Adipocyte (in vitro differentiated cells): ENCODE results near the gene CAMTA1.

ENCODE experiments used
- DNase-seq: peaks from one replicate; pipeline ENCODE4 v3.0.0-alpha.2; 2015; ENCODE audit warnings: low read depth
- H3K27me3 ChIP-seq: replicated peaks from 2 replicates; pipeline ENCODE4 v1.7.0; 2013; ENCODE audit warnings: mild to moderate bottlenecking, low read length, moderate library complexity; ENCODE audit not compliant: control insufficient read depth, insufficient read depth
- H3K36me3 ChIP-seq: 2 replicates; pipeline ENCODE4 v1.7.0; 2013; ENCODE audit warnings: low read length, mild to moderate bottlenecking, moderate library complexity; ENCODE audit not compliant: control insufficient read depth, insufficient read depth, severe bottlenecking
- H3K4me1 ChIP-seq: 2 replicates; pipeline ENCODE4 v1.7.0; 2013; ENCODE audit warnings: mild to moderate bottlenecking, low read length, moderate library complexity; ENCODE audit not compliant: control insufficient read depth, insufficient read depth
- H3K4me3 ChIP-seq: 2 replicates; pipeline ENCODE4 v1.7.0; 2013; ENCODE audit warnings: mild to moderate bottlenecking, low read length, moderate library complexity
- H3K9ac ChIP-seq: 2 replicates; pipeline ENCODE4 v1.7.0; 2013; ENCODE audit warnings: mild to moderate bottlenecking, low read length, moderate library complexity
- H3K9me3 ChIP-seq: 2 replicates; pipeline ENCODE4 v1.7.0; 2013; ENCODE audit warnings: mild to moderate bottlenecking, low read length, moderate library complexity; ENCODE audit not compliant: control insufficient read depth

CAMTA1 gene

GRCh38 chr1:6988796-6989195, 203.5 kb downstream of the CAMTA1 start:
- Histone ChIP-seq H3K9ac (no peak overlapping the region), H3K9me3 (peaks cover 27% of the 10 kb centered on the region), H3K36me3 (no peaks in the 10 kb centered on the region), H3K27me3 (peaks cover 35% of the 10 kb centered on the region), H3K4me3 (no peak overlapping the region), H3K4me1 (no peaks in the 10 kb centered on the region)
- DNase-seq: no peak

GRCh38 chr1:6989212-6990159, 204.2 kb downstream of the CAMTA1 start:
- H3K27me3 ChIP-seq: peaks cover 35% of the 10 kb centered on the region
- H3K4me1 ChIP-seq: no peaks in the 10 kb centered on the region
- H3K9ac ChIP-seq: no peak overlapping the region
- H3K9me3 ChIP-seq: peaks cover 34% of the 10 kb centered on the region
- no peak for DNase-seq
- no peaks in the 10 kb centered on the region for H3K36me3 ChIP-seq
- H3K4me3 ChIP-seq: no peak overlapping the region

GRCh38 chr1:6991266-6991665, 206.0 kb downstream of the CAMTA1 start:
- Histone ChIP-seq H3K4me1 (no peaks in the 10 kb centered on the region), H3K36me3 (no peaks in the 10 kb centered on the region)
- peak; percentile 24 for DNase-seq

GRCh38 chr1:6995789-6996188, 210.5 kb downstream of the CAMTA1 start:
- Histone ChIP-seq H3K9ac (no peak overlapping the region), H3K9me3 (peaks cover 20% of the 10 kb centered on the region), H3K4me3 (no peak overlapping the region), H3K4me1 (no peaks in the 10 kb centered on the region), H3K36me3 (no peaks in the 10 kb centered on the region), H3K27me3 (peaks cover 20% of the 10 kb centered on the region)
- DNase-seq: no peak

More at GRCh38 chr1:6991266-6991665, 206.0 kb downstream of the CAMTA1 start:
- Histone ChIP-seq H3K9ac (no peak overlapping the region), H3K4me3 (no peak overlapping the region), H3K27me3 (peaks cover 24% of the 10 kb centered on the region), H3K9me3 (peaks cover 34% of the 10 kb centered on the region)

- Histone ChIP-seq H3K9me3 (peaks cover 20% of the 10 kb centered on the region), H3K4me3 (no peak overlapping the region), H3K9ac (no peak overlapping the region), H3K36me3 (no peaks in the 10 kb centered on the region), H3K27me3 (peaks cover 20% of the 10 kb centered on the region), H3K4me1 (no peaks in the 10 kb centered on the region)
- no peak for DNase-seq
Observed at GRCh38 chr1:6996371-6996770, 211.1 kb downstream of the CAMTA1 start.

GRCh38 chr1:6996866-6997265, 211.6 kb downstream of the CAMTA1 start:
- H3K9ac ChIP-seq: no peak overlapping the region

GRCh38 chr1:6998267-6998666, 213.0 kb downstream of the CAMTA1 start:
- Histone ChIP-seq H3K9me3 (peaks cover 12% of the 10 kb centered on the region), H3K27me3 (peaks cover 26% of the 10 kb centered on the region), H3K4me1 (no peaks in the 10 kb centered on the region), H3K9ac (no peak overlapping the region), H3K36me3 (no peaks in the 10 kb centered on the region), H3K4me3 (no peak overlapping the region)
- no peak for DNase-seq

More at GRCh38 chr1:6996866-6997265, 211.6 kb downstream of the CAMTA1 start:
- no peaks in the 10 kb centered on the region for H3K4me1 ChIP-seq
- H3K4me3 ChIP-seq: no peak overlapping the region
- H3K36me3 ChIP-seq: no peaks in the 10 kb centered on the region
- no peak for DNase-seq
- H3K9me3 ChIP-seq: peaks cover 20% of the 10 kb centered on the region
- peaks cover 20% of the 10 kb centered on the region for H3K27me3 ChIP-seq

GRCh38 chr1:6999826-7000225, 214.6 kb downstream of the CAMTA1 start:
- H3K36me3 ChIP-seq: no peaks in the 10 kb centered on the region
- no peaks in the 10 kb centered on the region for H3K9me3 ChIP-seq
- H3K4me1 ChIP-seq: no peaks in the 10 kb centered on the region
- no peak overlapping the region for H3K4me3 ChIP-seq
- no peak overlapping the region for H3K9ac ChIP-seq
- H3K27me3 ChIP-seq: peaks cover 28% of the 10 kb centered on the region
- DNase-seq: no peak

- Histone ChIP-seq H3K36me3 (no peaks in the 10 kb centered on the region), H3K9me3 (no peaks in the 10 kb centered on the region), H3K9ac (no peak overlapping the region), H3K27me3 (peaks cover 34% of the 10 kb centered on the region), H3K4me1 (no peaks in the 10 kb centered on the region), H3K4me3 (no peak overlapping the region)
- no peak for DNase-seq
Observed at GRCh38 chr1:7000720-7001119, 215.5 kb downstream of the CAMTA1 start.

- H3K4me3 ChIP-seq: no peak overlapping the region
- no peak overlapping the region for H3K9ac ChIP-seq
- DNase-seq: no peak
- H3K9me3 ChIP-seq: no peaks in the 10 kb centered on the region
- peaks cover 40% of the 10 kb centered on the region for H3K27me3 ChIP-seq
- no peaks in the 10 kb centered on the region for H3K4me1 ChIP-seq
- H3K36me3 ChIP-seq: no peaks in the 10 kb centered on the region
Observed at GRCh38 chr1:7002728-7003127, 217.5 kb downstream of the CAMTA1 start.

- Histone ChIP-seq H3K4me1 (no peaks in the 10 kb centered on the region), H3K9me3 (no peaks in the 10 kb centered on the region), H3K36me3 (no peaks in the 10 kb centered on the region), H3K9ac (no peak overlapping the region), H3K4me3 (no peak overlapping the region), H3K27me3 (peaks cover 40% of the 10 kb centered on the region)
- no peak for DNase-seq
Observed at GRCh38 chr1:7003676-7004075, 218.4 kb downstream of the CAMTA1 start.
